HG03354 (cell line): ENCODE data around the gene ARHGEF10L.

Experiments used
- ATAC-seq: cut with Tn5 transposase; IDR thresholded peaks from one replicate; pipeline ENCODE4 v1.9.1; 2021; ENCODE audit warnings: mild to moderate bottlenecking; ENCODE audit not compliant: unreplicated experiment, poor library complexity, severe bottlenecking

ARHGEF10L gene

GRCh38 chr1:17566892-17567291 is 27.4 kb downstream of the ARHGEF10L start:
- ATAC-seq: no peak

- ATAC-seq: no peak
Measured at GRCh38 chr1:17567582-17567981, 28.1 kb downstream of the ARHGEF10L start.

DNA sequence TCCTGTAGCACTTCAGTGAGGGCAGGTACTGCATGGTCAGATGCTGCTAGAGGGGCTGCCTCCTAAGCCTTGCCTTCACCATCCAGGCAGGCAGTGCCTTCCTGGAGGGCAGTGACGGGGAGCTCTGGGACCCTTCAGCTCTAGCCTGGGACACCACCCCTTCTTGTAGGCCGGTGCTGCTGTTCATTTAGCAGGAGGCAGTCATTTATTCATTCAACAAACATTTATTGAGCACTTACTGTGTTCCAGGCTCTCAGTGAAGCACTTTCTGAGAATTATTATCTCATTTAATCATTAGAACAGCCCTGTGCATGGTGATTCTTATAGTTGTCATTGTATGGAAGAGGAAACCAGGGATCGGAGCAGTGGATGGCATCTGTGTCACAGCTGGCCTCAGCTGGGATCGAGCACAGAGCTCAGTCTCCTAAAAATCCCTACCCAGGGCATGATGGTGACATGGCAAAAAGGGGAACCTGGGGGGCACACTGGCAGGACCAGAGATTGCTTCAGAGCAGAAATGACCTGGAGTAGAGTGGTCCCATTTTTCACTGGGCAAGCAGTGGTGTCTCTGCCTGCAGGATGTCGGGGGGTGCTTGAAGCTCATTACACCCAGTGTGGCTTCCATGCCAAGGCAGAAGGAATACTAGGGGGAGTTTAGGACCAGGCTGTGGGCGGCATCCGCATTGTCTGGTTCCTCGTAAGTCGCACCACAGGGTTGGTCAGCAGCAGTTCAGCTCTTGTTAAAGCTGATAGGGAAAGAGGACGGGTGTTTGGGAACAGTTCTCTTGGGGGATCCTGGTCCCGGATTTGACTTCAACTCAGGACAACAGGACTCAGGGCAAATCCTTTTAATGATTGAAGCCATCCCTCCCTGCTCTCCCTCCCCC is 28.8 kb downstream of the ARHGEF10L start:
- ATAC-seq: no peak

DNA sequence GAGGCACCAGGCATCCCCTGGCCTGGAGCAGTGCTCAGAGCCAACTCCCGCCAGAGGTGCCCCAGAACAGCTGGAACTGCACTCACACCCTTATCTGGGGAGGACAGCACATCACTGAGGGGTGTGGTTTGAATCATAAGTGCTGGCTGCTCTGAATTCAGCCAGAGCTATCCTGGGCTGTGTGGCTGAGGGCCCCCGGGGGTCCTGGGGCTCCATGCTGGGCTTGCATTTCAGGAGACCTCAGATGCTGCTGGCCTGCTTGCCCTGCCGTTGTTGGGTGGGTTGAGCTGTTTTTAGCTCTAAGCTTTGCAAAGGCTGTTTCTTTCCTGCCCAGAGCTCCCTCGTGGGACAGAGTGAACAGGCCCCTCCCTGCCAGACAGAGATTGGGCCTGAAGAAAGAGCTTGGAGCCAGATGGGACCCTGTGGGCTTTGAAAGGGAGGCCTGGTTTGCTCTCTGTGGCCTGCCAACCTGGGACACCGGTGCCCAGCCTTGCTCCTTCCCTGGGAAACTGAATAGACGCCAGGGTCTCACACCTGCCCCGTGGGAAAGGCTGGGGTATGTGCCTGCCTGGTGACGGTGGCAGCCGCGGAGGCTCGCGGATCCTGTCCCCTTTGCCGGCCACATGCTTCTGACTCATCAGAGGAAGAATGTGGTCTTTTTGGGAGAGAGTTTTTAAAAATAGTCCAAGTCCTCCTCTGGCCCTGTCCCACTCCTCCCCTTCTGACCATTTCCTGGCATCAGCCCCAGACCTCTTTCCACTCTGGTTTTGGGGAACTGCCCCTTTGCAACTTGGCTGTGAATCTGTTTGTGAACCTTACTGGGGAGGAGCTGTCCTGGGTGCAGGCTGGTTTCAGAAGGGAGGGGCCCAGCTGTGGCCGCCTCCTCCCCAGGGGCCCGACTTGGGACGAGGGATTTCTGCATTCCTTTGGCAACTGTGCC is 30.0 kb downstream of the ARHGEF10L start:
- ATAC-seq: no peak

DNA sequence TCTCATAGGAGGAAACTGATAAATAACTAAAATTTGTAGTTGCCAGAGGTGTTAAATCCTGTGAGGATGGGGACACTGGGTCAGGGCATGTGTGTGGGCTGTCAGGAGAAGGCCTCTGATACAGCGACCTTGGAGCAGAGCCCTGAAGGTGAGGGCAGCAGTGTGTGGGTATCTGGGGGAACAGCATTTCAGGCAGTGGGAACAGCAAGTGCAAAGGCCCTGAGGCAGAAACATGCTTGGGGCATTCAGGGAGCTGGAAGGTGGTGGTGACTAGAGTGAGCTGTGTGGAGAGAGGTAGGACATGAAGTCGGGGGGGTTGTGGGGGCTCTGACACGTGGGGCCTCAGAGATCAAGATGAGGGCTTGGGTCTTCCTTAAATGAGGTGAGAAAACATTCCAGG is 30.7 kb downstream of the ARHGEF10L start:
- ATAC-seq: no peak

DNA sequence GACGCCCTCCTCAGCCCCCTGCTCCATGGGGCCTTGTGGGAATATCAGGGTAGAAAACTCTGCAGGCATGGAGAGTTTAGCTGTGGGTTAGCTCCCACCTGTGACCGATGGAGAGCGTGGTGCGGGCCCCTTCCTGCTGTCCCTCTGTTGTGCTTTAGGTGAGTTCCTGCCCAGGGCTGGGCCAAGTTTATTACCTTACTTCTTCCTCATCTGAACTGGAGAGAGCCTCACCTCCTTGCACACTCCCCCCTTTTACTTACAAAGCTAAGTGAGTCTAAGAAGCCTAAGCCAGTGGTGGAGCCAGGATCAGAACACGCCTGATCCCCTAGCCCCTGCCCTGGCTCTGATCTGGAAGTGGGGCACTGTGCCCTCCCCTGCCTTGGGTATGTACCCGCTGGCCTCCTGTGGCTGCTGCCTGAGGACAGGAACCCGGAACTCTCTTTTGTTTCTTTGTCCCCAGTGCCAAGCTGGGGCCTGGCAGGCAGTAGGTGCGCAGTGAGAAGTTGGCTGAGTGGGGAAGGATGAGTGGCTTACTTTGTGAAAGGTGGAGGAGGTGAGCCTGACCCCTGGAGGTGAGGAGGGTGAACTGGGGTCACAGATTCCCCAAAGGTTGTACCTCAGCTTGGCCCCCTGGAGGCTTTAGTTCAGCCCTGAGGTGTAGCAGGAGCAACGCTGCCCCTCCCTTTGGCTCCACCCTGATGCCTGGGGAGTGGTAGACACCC is 32.9 kb downstream of the ARHGEF10L start:
- no peak for ATAC-seq

GRCh38 chr1:17573518-17574041 is 34.1 kb downstream of the ARHGEF10L start:
- no peak for ATAC-seq

DNA sequence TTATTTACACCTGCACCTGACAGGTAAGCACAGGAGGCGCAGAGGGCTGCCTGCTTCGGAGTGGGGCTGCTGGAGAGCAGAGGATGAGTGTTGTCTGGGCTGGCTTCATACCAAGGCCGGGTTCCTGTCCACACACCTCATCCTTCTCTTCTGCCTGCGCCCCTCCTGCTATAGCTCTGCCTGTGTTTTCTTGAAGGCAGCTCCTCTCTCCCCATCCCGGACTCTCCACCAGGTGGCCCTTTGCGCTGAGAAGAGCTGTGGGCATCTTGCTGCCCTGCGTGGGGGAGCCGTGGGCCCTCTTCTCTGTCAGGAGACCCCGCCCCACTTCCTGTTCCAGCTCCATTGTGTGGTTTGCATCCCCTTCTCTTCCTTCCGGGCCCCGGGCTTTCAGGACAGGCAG is 35.0 kb downstream of the ARHGEF10L start:
- ATAC-seq: no peak

DNA sequence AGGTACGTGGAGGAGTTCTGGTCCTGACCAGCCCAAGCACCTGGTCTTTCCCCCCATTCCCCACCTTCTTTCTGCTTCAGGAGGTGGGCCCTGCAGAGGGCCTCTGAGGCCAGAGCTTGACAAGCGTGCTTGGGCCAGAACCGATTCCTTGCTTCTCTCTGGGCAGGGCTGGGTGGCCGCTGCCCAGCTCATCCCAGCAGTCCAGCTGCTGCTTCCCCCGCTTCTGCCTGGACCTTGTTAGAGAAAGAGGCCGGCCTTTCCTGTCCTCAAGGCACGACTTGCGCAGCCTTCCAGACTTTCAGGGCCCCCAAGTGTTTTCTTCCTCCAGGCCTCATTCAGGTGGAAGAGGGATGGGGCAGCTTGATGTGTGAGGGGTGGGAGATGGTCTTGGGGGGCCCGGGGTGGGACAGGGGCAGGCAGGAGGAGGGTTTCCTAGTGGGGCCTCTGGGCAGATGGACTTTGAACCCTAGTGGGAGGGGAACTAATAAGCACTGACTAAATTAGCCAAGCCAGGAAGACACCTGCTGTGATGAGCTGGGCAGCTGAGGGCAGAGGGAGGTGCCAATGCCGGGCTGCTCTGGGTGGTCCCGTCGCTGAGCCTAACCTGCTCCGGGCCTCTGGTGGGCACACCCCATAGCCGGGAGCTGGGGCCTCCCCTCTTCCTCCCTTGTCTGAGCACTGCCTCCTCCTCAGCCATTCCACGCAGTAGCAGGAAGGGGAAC is 36.5 kb downstream of the ARHGEF10L start:
- ATAC-seq: no peak

GRCh38 chr1:17576519-17576853 is 37.0 kb downstream of the ARHGEF10L start:
- no peak for ATAC-seq

DNA sequence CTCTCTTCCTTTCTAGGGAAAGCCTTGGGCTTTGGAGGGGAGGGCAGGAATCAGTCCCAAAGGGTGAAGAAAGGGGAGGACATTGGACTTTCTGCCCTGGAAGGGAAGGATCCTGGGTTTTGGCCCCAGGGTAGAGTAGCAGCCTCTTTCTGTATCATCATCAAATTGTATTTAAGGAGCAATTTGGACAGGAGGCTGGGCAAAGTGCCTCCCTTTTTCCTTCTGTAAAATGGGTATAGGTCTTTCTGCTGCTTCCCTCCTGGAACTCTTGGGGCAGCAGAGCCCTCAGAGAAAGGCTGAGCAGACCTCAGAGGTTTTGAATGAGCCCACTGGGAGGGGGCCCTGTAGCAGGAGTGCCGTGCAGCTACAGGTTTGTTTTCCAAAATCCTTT is 38.4 kb downstream of the ARHGEF10L start:
- ATAC-seq: no peak

GRCh38 chr1:17579951-17580939 is 40.7 kb downstream of the ARHGEF10L start:
- ATAC-seq: no peak

GRCh38 chr1:17581389-17582123 is 42.1 kb downstream of the ARHGEF10L start:
- no peak for ATAC-seq

DNA sequence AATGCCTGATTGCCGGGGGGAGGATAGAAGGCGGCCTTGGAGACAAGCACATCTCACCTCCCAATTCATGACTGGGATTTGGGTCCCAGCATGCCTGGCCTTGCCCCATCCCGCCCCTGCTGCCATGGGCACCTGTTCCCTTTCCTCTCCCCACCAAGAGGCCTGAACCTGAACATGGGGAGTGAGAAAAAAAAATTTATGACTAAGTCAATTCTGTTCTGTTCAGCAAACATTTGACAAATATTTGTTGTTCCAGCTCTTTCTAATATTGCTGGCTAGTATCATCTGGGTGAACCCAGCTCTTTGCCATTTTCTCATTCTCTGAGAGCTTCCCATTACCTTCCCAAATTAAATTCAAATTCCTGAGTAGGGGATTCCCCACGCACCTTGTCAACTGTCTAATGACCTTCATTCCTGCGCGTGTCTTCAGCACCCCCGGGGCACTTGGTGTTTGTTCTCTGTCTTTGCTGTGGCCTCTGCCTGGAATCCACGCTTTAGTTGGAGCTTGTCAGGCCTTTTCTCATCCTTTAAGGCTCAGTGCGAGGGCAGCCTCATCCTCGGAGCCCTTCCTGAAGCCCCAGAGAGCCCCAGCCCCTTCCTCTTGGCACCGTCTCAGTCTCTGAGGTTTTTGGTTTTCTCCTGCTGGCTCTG is 42.8 kb downstream of the ARHGEF10L start:
- no peak for ATAC-seq

GRCh38 chr1:17584539-17584938 is 45.0 kb downstream of the ARHGEF10L start:
- no peak for ATAC-seq

DNA sequence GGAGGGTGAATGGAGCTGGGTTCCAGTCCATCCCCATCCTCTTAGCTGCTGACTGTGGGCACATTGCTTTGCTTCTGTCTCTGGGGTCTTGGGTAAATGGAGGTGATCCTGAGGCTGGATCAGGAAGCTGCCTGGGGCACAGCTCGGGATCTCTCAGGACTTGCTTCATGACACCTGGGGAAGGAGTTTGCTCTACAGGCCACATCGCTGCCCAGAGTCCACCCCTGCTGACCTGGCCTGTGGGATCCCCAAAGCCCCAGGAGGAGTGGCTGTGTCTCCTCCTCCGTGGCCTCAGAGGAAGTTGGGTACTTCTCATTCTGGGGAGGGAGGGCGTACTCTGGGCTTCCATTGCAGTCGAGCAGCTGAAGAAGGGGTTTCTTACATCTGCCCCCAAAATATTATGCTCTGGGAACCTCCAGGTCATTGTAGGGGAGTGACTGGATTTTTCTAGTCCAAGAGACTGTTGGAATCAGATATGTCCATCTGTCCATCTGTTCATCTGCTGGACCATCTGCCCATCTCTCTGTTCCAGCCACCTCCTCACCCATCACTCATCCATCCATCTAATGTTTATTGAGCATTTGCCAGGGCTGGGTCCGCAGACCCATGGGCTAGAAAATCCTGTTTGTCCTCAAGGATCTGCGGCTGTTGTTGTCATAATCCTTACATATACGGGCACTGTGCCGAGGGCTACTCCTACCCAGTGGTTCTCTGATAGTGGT is 45.9 kb downstream of the ARHGEF10L start:
- no peak for ATAC-seq
